Activated CD8-positive, alpha-beta T cell treated with anti-CD3 and anti-CD28 coated beads for 36 hours (primary cell): ENCODE data around the gene GRAMD2B. TPM values are rescaled to one million over a fixed set of nuclear protein-coding genes. Genes with fewer than 3 reads are reported as not detected.

ENCODE experiments used
- ATAC-seq: fragments of 200-7000 bp; cut with Tn5 transposase; one replicate; pipeline ENCODE4 v1.10.0; 2021; ENCODE audit warnings: mild to moderate bottlenecking, moderate library complexity
- CTCF ChIA-PET: fragments of 350-600 bp; sonication (Branson Sonifier 250); formaldehyde crosslinking; loops from one replicate; lab custom pipeline; 2021; ENCODE audit warnings: antibody characterized with exemption; lab: Charles Lee
- POLR2A ChIA-PET: fragments of 350-600 bp; sonication (Branson Sonifier 250); formaldehyde crosslinking; loops from one replicate; lab custom pipeline; 2021; ENCODE audit warnings: antibody characterized with exemption; lab: Charles Lee
- DNase-seq: peaks from one replicate; pipeline ENCODE4 v3.0.0-alpha.2; 2020
- H3K27ac Mint-ChIP-seq: one replicate; pipeline ENCODE4 v1.8.0; 2021; ENCODE audit warnings: mild to moderate bottlenecking, mixed read lengths
- H3K27me3 Mint-ChIP-seq: one replicate; pipeline ENCODE4 v1.8.0; 2021; ENCODE audit warnings: mixed read lengths
- H3K36me3 Mint-ChIP-seq: one replicate; pipeline ENCODE4 v1.8.0; 2021; ENCODE audit warnings: low read depth, mixed read lengths
- H3K4me1 Mint-ChIP-seq: one replicate; pipeline ENCODE4 v1.8.0; 2021; ENCODE audit warnings: low read depth, mixed read lengths
- H3K4me3 Mint-ChIP-seq: one replicate; pipeline ENCODE4 v1.8.0; 2021; ENCODE audit warnings: mild to moderate bottlenecking, moderate library complexity, mixed read lengths
- H3K9me3 Mint-ChIP-seq: one replicate; pipeline ENCODE4 v1.8.0; 2021; ENCODE audit warnings: mixed read lengths
- CTCF ChIP-seq: fragments of 200-600 bp; IDR thresholded peaks from one replicate; pipeline ENCODE4 v1.8.0; 2022; ENCODE audit warnings: antibody characterized with exemption, mild to moderate bottlenecking
- intact Hi-C: fragments of 100-400 bp; cut with micrococcal nuclease; formaldehyde crosslinking; loops from one replicate; pipeline ENCODE4 v1.10.0; 2022
- total RNA-seq, 2 experiments: library from RNA; stranded (reverse); gene quantifications; one replicate each; pipeline ENCODE4 v1.2.3, GENCODE V29; 2021

Gene GRAMD2B
- total RNA-seq, 2 experiments from 2014 or later, result 8.0 to 8.4 TPM

- intact Hi-C loops, result loop anchor here (1.0 kb wide), 1 partner anchor 27 kb away; no protein-coding TSS in a partner anchor
- ChIA-PET CTCF (no interaction called here), POLR2A (interaction anchor here (0.8 to 3.9 kb wide), 2 partner anchors 28 to 48 kb away, joined by 5 to 27 read pairs; partner anchors contain the start of gene GRAMD2B)
- no peaks in the 10 kb centered on the region for H3K27me3 Mint-ChIP-seq
- DNase-seq, result no peak
- H3K4me1 Mint-ChIP-seq, result peaks cover 68% of the 10 kb centered on the region
- peaks cover 10% of the 10 kb centered on the region for H3K36me3 Mint-ChIP-seq
- no peak for ATAC-seq
- H3K9me3 Mint-ChIP-seq, result peaks cover 2% of the 10 kb centered on the region
- no peak for TF ChIP-seq CTCF
- peak overlapping the region; percentile 100 for H3K27ac Mint-ChIP-seq
- H3K4me3 Mint-ChIP-seq, result peak overlapping the region; percentile 85
These were observed 27.7 kb downstream of the GRAMD2B start for GRCh38 chr5:126450907-126451306.

- ATAC-seq (no peak), DNase-seq (no peak)
- Mint-ChIP-seq H3K4me3 (no peak overlapping the region), H3K9me3 (peaks cover 2% of the 10 kb centered on the region), H3K27ac (peak overlapping the region; percentile 67), H3K27me3 (no peaks in the 10 kb centered on the region), H3K36me3 (peaks cover 11% of the 10 kb centered on the region), H3K4me1 (peaks cover 58% of the 10 kb centered on the region)
- ChIA-PET POLR2A (interaction anchor here (1.1 kb wide), 1 partner anchor 29 kb away, joined by 3 read pairs; the partner anchor contains the start of gene GRAMD2B), CTCF (no interaction called here)
- TF ChIP-seq CTCF, result no peak
- intact Hi-C loops, result no loop called here
These were observed 29.3 kb downstream of the GRAMD2B start for GRCh38 chr5:126452477-126452876.

GRCh38 chr5:126454081-126454480 lies 30.9 kb downstream of the GRAMD2B start:
- Mint-ChIP-seq H3K4me3 (no peak overlapping the region), H3K36me3 (peaks cover 13% of the 10 kb centered on the region), H3K9me3 (peaks cover 2% of the 10 kb centered on the region), H3K27ac (no peak overlapping the region), H3K4me1 (peaks cover 48% of the 10 kb centered on the region), H3K27me3 (no peaks in the 10 kb centered on the region)
- no peak for TF ChIP-seq CTCF
- intact Hi-C loops, result no loop called here
- no peak for ATAC-seq
- ChIA-PET POLR2A (no interaction called here), CTCF (interaction anchor here (0.9 kb wide), 1 partner anchor 10 kb away, joined by 3 read pairs; no protein-coding TSS in a partner anchor)
- no peak for DNase-seq

- no peak overlapping the region for H3K4me3 Mint-ChIP-seq
- peaks cover 2% of the 10 kb centered on the region for H3K9me3 Mint-ChIP-seq
- DNase-seq, result no peak
- H3K27me3 Mint-ChIP-seq, result no peaks in the 10 kb centered on the region
- CTCF ChIA-PET, result interaction anchor here (0.9 kb wide), 1 partner anchor 10 kb away, joined by 3 read pairs; no protein-coding TSS in a partner anchor
- intact Hi-C loops, result no loop called here
- no peak for TF ChIP-seq CTCF
- H3K4me1 Mint-ChIP-seq, result peaks cover 45% of the 10 kb centered on the region
- POLR2A ChIA-PET, result no interaction called here
- no peak overlapping the region for H3K27ac Mint-ChIP-seq
- H3K36me3 Mint-ChIP-seq, result peaks cover 13% of the 10 kb centered on the region
- no peak for ATAC-seq
These were observed 31.3 kb downstream of the GRAMD2B start for GRCh38 chr5:126454535-126454934.

GRCh38 chr5:126455264-126455663 lies 32.1 kb downstream of the GRAMD2B start:
- TF ChIP-seq CTCF, result no peak
- H3K27me3 Mint-ChIP-seq, result no peaks in the 10 kb centered on the region
- ATAC-seq, result no peak
- ChIA-PET CTCF (interaction anchor here (0.9 to 1.0 kb wide), 2 partner anchors 11 to 44 kb away, joined by 3 read pairs; no protein-coding TSS in a partner anchor), POLR2A (no interaction called here)
- H3K27ac Mint-ChIP-seq, result no peak overlapping the region
- H3K4me3 Mint-ChIP-seq, result no peak overlapping the region
- no peak for DNase-seq
- peaks cover 2% of the 10 kb centered on the region for H3K9me3 Mint-ChIP-seq
- H3K4me1 Mint-ChIP-seq, result peaks cover 37% of the 10 kb centered on the region
- peaks cover 13% of the 10 kb centered on the region for H3K36me3 Mint-ChIP-seq
- intact Hi-C loops, result no loop called here
